Mesenteric fat pad (tissue), 1 donor: ENCODE results near the gene LSM12. TPM values are rescaled to one million over a fixed set of nuclear protein-coding genes. Genes with fewer than 3 reads are reported as not detected.

ENCODE experiments used
- DNase-seq: peaks from one replicate; pipeline ENCODE4 v3.0.0-alpha.2; 2020; ENCODE audit warnings: low spot score
- total RNA-seq: library from RNA; stranded (reverse); fragmentation: NEBNext Ultra II Directional; extraction: Animal tissue kit (Norgen Biotek cat#: 25700); gene quantifications from one replicate; pipeline ENCODE4 v1.2.1, GENCODE V29; 2021
- donor health status: DM: yes; HTN: yes; CAD: no.

Gene LSM12
- total RNA-seq, 1 donor from 2014 or later: 55.4 TPM

DNA sequence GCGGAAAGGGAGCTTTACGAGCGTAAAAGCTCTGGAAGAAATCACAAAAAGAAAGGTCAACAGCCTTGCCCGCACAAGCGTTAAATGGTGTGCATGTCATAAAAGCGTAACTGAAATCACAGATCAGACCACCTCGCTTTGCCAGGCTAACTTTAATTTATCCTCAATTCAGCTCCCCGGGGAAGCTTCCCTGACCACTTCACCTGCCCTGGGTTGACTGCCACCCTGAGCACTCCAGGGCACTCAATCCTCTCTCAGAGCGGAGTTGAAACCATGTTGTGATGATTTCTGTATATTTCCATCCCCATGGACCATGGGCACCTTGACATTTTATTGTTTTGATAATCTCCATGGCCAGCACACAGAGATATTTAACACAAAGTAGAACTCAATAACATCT lies 78.2 kb downstream of the LSM12 start:
- no peak for DNase-seq

- DNase-seq: no peak
These were observed 79.1 kb downstream of the LSM12 start for GRCh38 chr17:43987131-43988021.

DNA sequence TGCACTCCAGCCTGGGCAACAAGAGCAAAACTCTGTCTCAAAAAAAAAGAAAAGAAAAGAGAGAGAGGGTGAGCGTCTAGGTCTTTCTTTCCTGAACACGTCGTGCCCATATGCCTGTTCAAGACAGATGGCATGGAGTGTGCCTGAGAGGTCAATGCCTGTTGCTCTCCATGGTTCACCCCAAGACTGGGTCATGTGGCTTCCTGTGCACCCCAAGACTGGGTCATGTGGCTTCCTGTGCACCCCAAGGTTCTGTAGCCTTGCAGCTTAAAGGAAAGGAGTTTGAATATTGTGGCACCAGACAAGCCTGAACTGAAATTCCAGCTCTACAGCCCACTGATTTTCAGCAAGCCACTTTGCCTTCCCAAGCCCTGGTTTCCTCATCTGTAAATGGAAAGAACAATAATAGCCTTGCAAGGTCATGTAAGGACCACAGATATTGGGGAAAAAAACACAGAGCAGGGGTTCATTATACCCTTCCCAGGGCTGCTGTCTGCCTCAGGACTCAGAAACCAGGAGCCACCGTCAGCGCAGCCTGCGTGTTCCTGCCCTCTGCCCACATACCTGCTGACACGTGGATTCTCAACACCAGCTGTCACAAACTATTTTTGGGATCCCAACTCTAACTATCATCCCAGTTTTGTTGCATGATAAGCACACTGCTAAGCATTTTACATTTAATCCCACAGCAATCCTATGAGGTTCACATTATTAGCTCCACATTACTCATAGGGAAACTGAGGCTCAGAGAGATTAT lies 80.1 kb downstream of the LSM12 start:
- DNase-seq: no peak

DNA sequence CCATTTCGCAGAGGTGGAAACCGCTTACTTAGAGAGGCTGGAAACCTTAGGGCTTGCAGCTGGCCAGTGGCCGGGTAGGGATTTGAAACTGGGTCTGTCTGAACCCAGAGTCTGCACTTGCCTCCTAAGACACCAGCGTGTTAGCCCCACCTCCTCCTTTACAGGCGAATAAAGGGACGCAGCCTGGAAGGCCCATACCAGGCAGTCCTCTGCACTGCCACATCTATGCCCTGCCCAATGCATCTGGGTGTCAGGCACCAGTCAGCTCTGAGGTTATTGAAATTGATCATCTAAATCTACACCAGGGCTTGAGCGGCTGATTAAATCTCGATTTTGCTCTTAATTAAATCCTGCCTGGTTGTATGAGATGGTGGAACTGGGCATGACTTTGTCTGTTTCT lies 82.0 kb downstream of the LSM12 start:
- no peak for DNase-seq

Other genes starting within 250 kb of the LSM12 start
- gene MPP3, start 233.5 kb downstream of the LSM12 start, total RNA-seq: 22.3 TPM
- gene CD300LG, start 219.5 kb downstream of the LSM12 start, total RNA-seq: 121 TPM
- gene MPP2, start 159.1 kb downstream of the LSM12 start, total RNA-seq: 2.3 TPM
- gene PPY, start 124.2 kb downstream of the LSM12 start, total RNA-seq: not detected
- not detected for gene PYY, start 112.7 kb downstream of the LSM12 start, total RNA-seq
- gene NAGS, start 62.0 kb downstream of the LSM12 start, total RNA-seq: 0.80 TPM
- 15.4 TPM for gene TMEM101, start 51.7 kb downstream of the LSM12 start, total RNA-seq
- 56.7 TPM for gene G6PC3, start 4.1 kb upstream of the LSM12 start, total RNA-seq
- 34.9 TPM for gene HDAC5, start 57.0 kb upstream of the LSM12 start, total RNA-seq
- gene HROB, start 75.3 kb upstream of the LSM12 start, total RNA-seq: 0.74 TPM
- gene ASB16, start 104.0 kb upstream of the LSM12 start, total RNA-seq: not detected
- gene TMUB2, start 120.3 kb upstream of the LSM12 start, total RNA-seq: 35.8 TPM
- gene ATXN7L3, start 133.2 kb upstream of the LSM12 start, total RNA-seq: 64.5 TPM
- gene UBTF, start 153.0 kb upstream of the LSM12 start, total RNA-seq: 41.2 TPM
- gene SLC4A1, start 201.5 kb upstream of the LSM12 start, total RNA-seq: 0.35 TPM
- 0.13 TPM for gene RUNDC3A, start 241.9 kb upstream of the LSM12 start, total RNA-seq